SH-SY5Y (cell line): ENCODE measurements around the gene N4BP2L1.

Source experiments
- GATA2 ChIP-seq: IDR thresholded peaks from 2 replicates; pipeline ENCODE4 v1.6.1; 2011; ENCODE audit warnings: mild to moderate bottlenecking, low read depth, low read length
- GATA3 ChIP-seq: IDR thresholded peaks from 2 replicates; pipeline ENCODE4 v1.6.1; 2011; ENCODE audit warnings: low read depth, mild to moderate bottlenecking, low read length, moderate library complexity

- TF ChIP-seq GATA3 (no peak), GATA2 (no peak)
These were observed 709 bp downstream of the N4BP2L1 start for GRCh38 chr13:32426990-32427851.
